ENCODE measurements around the gene TP53I11. TPM values are rescaled to one million over a fixed set of nuclear protein-coding genes. Genes with fewer than 3 reads are reported as not detected.

TP53I11 gene
- total and polyA plus RNA-seq, 9 of the 15 experiments (the other 6 are each of a cell fraction or from before 2014, with no cell fraction given), result 0.14 to 2.5 (median 1.2) TPM; not detected in 2

GRCh38 chr11:44906649-44907048 lies 44.0 kb downstream of the TP53I11 start:
- CTCF ChIA-PET (ENCODE audit: low intra/inter-chr PET ratio), result no interaction called here
- 2% methylated on average over 5 of the region's 5 CpGs for WGBS (ENCODE audit: insufficient coverage, low coverage, missing lambda C conversion rate)
- intact Hi-C loops (cut with micrococcal nuclease) (no loop called here), in situ Hi-C loops (cut with MboI) (no loop called here)
- no peaks in the 10 kb centered on the region for H3K9me3 ChIP-seq (replicated peaks; ENCODE audit: control insufficient read depth, insufficient read depth, low read depth, low read length)
- no TSS peak for BruUV-seq (replicated peaks)
- H3K27me3 ChIP-seq (ENCODE audit: control insufficient read depth in 2 of 2, insufficient read depth in 2 of 2, low read length in 2 of 2), result peaks cover 6 to 50% of the 10 kb centered on the region in 2 experiments; a peak in 4 of 5 replicates
- no peak overlapping the region for H3K4me2 ChIP-seq (ENCODE audit: insufficient read depth, low read length)
- peaks cover 4 to 16% of the 10 kb centered on the region in 2 experiments; a peak in 4 of 5 replicates for H3K4me1 ChIP-seq (replicated peaks in 1 of 2; ENCODE audit: control insufficient read depth in 2 of 2, insufficient read depth in 2 of 2, low read length in 2 of 2)
- no peak overlapping the region for H3K27ac ChIP-seq (ENCODE audit: extremely low read depth, low read depth, low read length)
- H3K36me3 ChIP-seq (ENCODE audit: control insufficient read depth, insufficient read depth, low read length), result no peaks in the 10 kb centered on the region
- H4K20me1 ChIP-seq (replicated peaks; ENCODE audit: control insufficient read depth, insufficient read depth, low read length), result no peaks in the 10 kb centered on the region
- DNase-seq (ENCODE audit: extremely low read depth in 1 of 4, low spot score in 3 of 4) (peak; percentile 47 to 63 (median 57)), FAIRE-seq (no peak), ATAC-seq (peak; percentile 53)
- H2AFZ ChIP-seq (ENCODE audit: low read depth, low read length), result no peak overlapping the region
- no peaks in the 10 kb centered on the region for H3K79me2 ChIP-seq (ENCODE audit: control insufficient read depth, insufficient read depth, low read length)
- POLR2A ChIA-PET, result interaction anchor here (0.8 to 1.0 kb wide), 2 partner anchors 8 to 12 kb away, joined by 3 read pairs; no protein-coding TSS in a partner anchor
- H3K4me3 ChIP-seq, result no peak overlapping the region
- H3K9me1 ChIP-seq (ENCODE audit: control insufficient read depth, insufficient read depth, low read length), result peaks cover 6% of the 10 kb centered on the region
- no peak overlapping the region for H3K9ac ChIP-seq (ENCODE audit: insufficient read depth in 1 of 2, low read depth in 2 of 2, low read length in 2 of 2)
- TF ChIP-seq TARDBP (IDR thresholded peaks at IDR 0.05), result no peak
- TF ChIP-seq MITF (IDR thresholded peaks at IDR 0.05), result no peak
- no peak for TF ChIP-seq KAT8 (IDR thresholded peaks at IDR 0.05; ENCODE audit: low read depth)
- no peak for TF ChIP-seq ARID4B (CRISPR knock-in tag; IDR thresholded peaks at IDR 0.05)
- no peak for TF ChIP-seq ZNF561 (CRISPR knock-in tag; conservative IDR thresholded peaks at IDR 0.05)
- TF ChIP-seq CBX5 (IDR thresholded peaks at IDR 0.05; ENCODE audit: borderline replicate concordance, low read depth), result no peak
- 0 out of 2 replicates have a peak, but pooled peaks have one; percentile 40 for TF ChIP-seq KLF1 (tag; IDR thresholded peaks at IDR 0.05)
- no peak for TF ChIP-seq ZNF146 (CRISPR knock-in tag; IDR thresholded peaks at IDR 0.05; ENCODE audit: unreplicated experiment)
- no peak for TF ChIP-seq ZNF507 (tag; conservative IDR thresholded peaks at IDR 0.05)
- TF ChIP-seq FOXK2 (conservative IDR thresholded peaks at IDR 0.05 in 1 of 2, IDR thresholded peaks at IDR 0.05 in 1 of 2; ENCODE audit: low read depth in 2 of 2), result no peak
- TF ChIP-seq TRIM24 (IDR thresholded peaks at IDR 0.05), result no peak
- TF ChIP-seq ZNF583 (CRISPR knock-in tag; IDR thresholded peaks at IDR 0.05), result no peak
- no peak for TF ChIP-seq SMARCC2 (IDR thresholded peaks at IDR 0.05; ENCODE audit: low read depth)
- no peak for TF ChIP-seq RFX7 (CRISPR knock-in tag; IDR thresholded peaks at IDR 0.05)
- TF ChIP-seq CBX8 (IDR thresholded peaks at IDR 0.05; ENCODE audit: borderline replicate concordance, extremely low read depth, low read depth, low read length, poor library complexity, severe bottlenecking), result no peak
- no peak for TF ChIP-seq MAFG (tag; conservative IDR thresholded peaks at IDR 0.05)

Data from K562 (cell line).